ENCODE results near the gene SLC25A25.

- TF ChIP-seq CTCF (IDR thresholded peaks at IDR 0.05) (peak in 1 of 6 experiments; percentile 12), POLR2A (IDR thresholded peaks at IDR 0.05) (no peak)
These were observed 82.7 kb downstream of the SLC25A25 start for GRCh38 chr9:128150594-128151308.

Measured in adrenal gland (tissue), 5 donors.